GM10248 (cell line): ENCODE measurements around the gene ME1.
A peak's percentile ranks its signal among the peaks of the same experiment; 100 is the strongest.

ENCODE experiments used
- CTCF ChIA-PET: fragments of 300-600 bp; sonication (Branson Sonifier 250); formaldehyde crosslinking; extraction: SDS; loops from one replicate; lab custom pipeline; 2021; ENCODE audit warnings: antibody characterized with exemption; lab: Yijun Ruan, JAX
- POLR2A ChIA-PET: fragments of 350-650 bp; sonication (Branson Sonifier 250); formaldehyde crosslinking; extraction: SDS; loops from one replicate; lab custom pipeline; 2020; ENCODE audit warnings: antibody characterized with exemption; lab: Yijun Ruan, JAX
- DNase-seq: peaks from one replicate; pipeline ENCODE4 v3.0.0; 2012; ENCODE audit errors: extremely low spot score
- CTCF ChIP-seq: IDR thresholded peaks from 2 replicates; pipeline ENCODE4 v1.5.1; 2012; ENCODE audit warnings: mild to moderate bottlenecking, low read depth; ENCODE audit errors: extremely low read depth, missing control alignments, control extremely low read depth

ME1 gene

GRCh38 chr6:83250235-83250634 lies 180.6 kb downstream of the ME1 start:
- ChIA-PET POLR2A (no interaction called here), CTCF (interaction anchor here (1.1 kb wide), 1 partner anchor 286 kb away, joined by 4 read pairs; no protein-coding TSS in a partner anchor)
- no peak for DNase-seq
- no peak for TF ChIP-seq CTCF

DNA sequence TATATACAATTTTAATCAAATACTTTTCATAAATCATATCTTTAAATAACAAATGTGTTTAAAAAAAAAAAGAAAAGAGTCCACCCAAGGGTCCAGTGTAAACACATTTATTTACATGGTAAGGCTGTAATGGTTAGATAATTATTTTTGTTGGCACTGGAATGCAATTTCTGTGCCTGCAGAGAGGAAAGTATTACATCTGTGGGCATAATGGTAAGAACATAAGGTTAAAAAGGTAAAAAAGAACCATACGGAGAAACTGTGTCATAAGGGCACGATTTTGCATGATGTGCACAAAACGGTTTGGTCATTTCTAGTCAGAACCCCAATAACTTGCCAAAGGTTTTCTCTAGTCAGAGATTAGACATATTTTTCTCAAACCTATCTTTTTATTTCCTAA lies 183.4 kb downstream of the ME1 start:
- POLR2A ChIA-PET, result no interaction called here
- TF ChIP-seq CTCF, result no peak
- CTCF ChIA-PET, result no interaction called here
- no peak for DNase-seq

DNA sequence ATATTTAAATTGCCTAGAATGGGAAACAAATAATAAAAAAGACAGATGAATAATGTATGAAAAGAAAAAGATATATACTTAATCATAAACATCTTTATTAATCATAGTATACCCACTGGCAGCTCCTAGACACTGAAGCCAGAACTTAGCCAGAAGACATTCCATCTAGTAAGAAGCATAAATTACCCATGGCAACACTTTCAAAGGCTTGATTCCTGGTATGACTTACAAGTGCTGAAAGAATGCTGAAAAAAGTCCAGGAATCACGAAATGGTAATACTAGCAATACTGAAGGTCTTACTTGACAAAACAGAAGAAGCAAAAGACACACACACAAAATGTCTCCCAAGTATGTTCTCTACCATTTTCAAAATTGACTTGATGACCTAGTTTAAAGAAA lies 199.7 kb downstream of the ME1 start:
- ChIA-PET POLR2A (no interaction called here), CTCF (interaction anchor here (0.8 to 3.2 kb wide), 5 partner anchors 9 to 283 kb away, joined by 3 to 16 read pairs (median 6); partner anchors contain the start of gene DOP1A)
- TF ChIP-seq CTCF, result no peak
- no peak for DNase-seq

DNA sequence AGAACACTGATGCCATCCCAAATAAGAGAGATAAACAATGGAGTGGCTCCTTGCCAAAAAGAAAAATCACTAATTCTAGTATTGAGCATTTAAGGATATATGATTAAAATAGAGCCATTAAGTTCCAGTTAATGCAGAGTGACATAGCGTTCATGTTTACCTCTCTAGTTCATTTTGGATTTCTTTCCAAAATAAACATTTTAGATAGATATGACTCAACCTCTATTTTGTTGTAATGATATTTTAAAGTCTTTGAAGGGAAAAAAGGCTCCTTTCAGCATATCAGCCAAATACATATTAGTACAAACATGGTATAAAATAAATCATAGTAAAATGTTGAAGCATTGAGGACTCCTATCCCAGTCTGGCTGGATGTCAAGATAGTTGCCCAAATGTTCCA lies 204.3 kb downstream of the ME1 start:
- CTCF ChIA-PET, result interaction anchor here (0.9 kb wide), 1 partner anchor 286 kb away, joined by 3 read pairs; the partner anchor contains the start of gene PRSS35
- TF ChIP-seq CTCF, result no peak
- POLR2A ChIA-PET, result no interaction called here
- DNase-seq, result no peak

- CTCF ChIA-PET, result interaction anchor here (0.6 to 10.6 kb wide), 32 partner anchors 8 to 1004 kb away, joined by 3 to 235 read pairs (median 4); partner anchors contain the start of genes DOP1A, PRSS35 and UBE3D
- DNase-seq, result peak; percentile 24
- peak; percentile 27 for TF ChIP-seq CTCF
- POLR2A ChIA-PET, result no interaction called here
Observed at GRCh38 chr6:83221889-83222479, 208.9 kb downstream of the ME1 start.

- POLR2A ChIA-PET, result no interaction called here
- DNase-seq, result no peak
- no peak for TF ChIP-seq CTCF
Observed at GRCh38 chr6:83221276-83221675, 209.6 kb downstream of the ME1 start.

More at GRCh38 chr6:83221276-83221675, 209.6 kb downstream of the ME1 start:
- CTCF ChIA-PET, result interaction anchor here (0.8 to 10.6 kb wide), 16 partner anchors 9 to 1005 kb away, joined by 3 to 235 read pairs (median 6); partner anchors contain the start of genes DOP1A, PRSS35 and UBE3D
